Epithelial cell of esophagus (primary cell): Measurements from ENCODE around the gene NEU1.

Source experiments
- DNase-seq: peaks from one replicate; pipeline ENCODE4 v3.0.0; 2010; ENCODE audit warnings: low read depth
- H3K4me3 ChIP-seq: 2 replicates; pipeline ENCODE4 v1.5.1; 2011; ENCODE audit warnings: mild to moderate bottlenecking, low read length, control low read depth
- TF ChIP-seq, protein P1 (sequence below): IDR thresholded peaks from 2 replicates; pipeline ENCODE4 v1.5.1; 2011; ENCODE audit warnings: low read depth, mild to moderate bottlenecking, low read length, control low read depth, inconsistent platforms; ENCODE audit not compliant: insufficient read depth; ENCODE audit errors: missing control alignments

Gene NEU1

GRCh38 chr6:31877651-31878161 lies 15.1 kb upstream of the NEU1 start:
- H3K4me3 ChIP-seq, result no peak overlapping the region
- TF ChIP-seq, protein P1, sequence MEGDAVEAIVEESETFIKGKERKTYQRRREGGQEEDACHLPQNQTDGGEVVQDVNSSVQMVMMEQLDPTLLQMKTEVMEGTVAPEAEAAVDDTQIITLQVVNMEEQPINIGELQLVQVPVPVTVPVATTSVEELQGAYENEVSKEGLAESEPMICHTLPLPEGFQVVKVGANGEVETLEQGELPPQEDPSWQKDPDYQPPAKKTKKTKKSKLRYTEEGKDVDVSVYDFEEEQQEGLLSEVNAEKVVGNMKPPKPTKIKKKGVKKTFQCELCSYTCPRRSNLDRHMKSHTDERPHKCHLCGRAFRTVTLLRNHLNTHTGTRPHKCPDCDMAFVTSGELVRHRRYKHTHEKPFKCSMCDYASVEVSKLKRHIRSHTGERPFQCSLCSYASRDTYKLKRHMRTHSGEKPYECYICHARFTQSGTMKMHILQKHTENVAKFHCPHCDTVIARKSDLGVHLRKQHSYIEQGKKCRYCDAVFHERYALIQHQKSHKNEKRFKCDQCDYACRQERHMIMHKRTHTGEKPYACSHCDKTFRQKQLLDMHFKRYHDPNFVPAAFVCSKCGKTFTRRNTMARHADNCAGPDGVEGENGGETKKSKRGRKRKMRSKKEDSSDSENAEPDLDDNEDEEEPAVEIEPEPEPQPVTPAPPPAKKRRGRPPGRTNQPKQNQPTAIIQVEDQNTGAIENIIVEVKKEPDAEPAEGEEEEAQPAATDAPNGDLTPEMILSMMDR, result no peak
- no peak for DNase-seq

DNA sequence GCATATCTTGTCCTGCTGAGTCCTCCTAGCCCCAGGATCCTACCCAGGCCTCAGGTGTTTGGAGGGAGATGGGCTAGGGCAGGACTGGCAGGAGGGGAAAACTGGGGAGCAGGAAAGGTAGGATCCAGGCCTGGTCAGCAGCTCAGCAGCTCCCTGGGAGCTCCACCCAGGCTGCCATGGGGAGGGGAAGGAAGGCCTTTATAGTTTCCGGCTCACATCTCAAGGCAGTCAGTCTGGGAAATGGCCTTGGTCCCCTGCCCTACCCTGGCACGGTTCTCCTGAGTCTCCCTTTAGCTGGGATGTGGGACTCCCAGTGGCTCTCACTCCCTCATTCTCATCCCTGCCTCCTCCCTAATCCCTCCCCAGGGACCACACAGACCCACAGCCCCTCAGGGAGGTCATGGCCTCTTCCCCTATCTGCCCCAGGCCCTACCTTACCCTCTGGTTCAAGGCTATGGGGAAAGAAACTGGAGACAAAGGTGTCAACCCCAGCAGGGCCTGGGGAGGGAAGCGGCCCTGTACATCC lies 14.6 kb upstream of the NEU1 start:
- TF ChIP-seq, protein P1, result no peak
- H3K4me3 ChIP-seq, result no peak overlapping the region
- no peak for DNase-seq

DNA sequence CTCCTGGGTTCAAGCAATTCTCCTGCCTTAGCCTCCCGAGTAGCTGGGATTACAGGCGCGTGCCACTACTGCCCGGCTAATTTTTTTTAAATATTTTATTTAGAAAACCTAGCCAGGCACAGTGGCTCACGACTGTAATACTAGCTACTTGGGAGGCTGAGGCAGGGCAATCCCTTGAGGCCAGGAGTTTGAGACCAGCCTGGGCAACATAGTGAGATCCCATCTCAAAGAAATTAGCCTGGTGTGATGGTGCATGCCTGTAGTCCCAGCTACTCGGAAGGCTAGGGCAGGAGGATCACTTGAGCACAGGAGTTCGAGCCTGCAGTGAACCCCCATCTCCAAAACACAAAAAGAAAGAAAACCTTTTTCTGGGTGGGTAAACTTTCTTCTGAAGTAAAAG lies 13.7 kb upstream of the NEU1 start:
- DNase-seq, result no peak
- TF ChIP-seq, protein P1, result no peak
- no peak overlapping the region for H3K4me3 ChIP-seq

- TF ChIP-seq, protein P1, result no peak
- no peak overlapping the region for H3K4me3 ChIP-seq
- no peak for DNase-seq
Observed at GRCh38 chr6:31875877-31876276, 13.3 kb upstream of the NEU1 start.

DNA sequence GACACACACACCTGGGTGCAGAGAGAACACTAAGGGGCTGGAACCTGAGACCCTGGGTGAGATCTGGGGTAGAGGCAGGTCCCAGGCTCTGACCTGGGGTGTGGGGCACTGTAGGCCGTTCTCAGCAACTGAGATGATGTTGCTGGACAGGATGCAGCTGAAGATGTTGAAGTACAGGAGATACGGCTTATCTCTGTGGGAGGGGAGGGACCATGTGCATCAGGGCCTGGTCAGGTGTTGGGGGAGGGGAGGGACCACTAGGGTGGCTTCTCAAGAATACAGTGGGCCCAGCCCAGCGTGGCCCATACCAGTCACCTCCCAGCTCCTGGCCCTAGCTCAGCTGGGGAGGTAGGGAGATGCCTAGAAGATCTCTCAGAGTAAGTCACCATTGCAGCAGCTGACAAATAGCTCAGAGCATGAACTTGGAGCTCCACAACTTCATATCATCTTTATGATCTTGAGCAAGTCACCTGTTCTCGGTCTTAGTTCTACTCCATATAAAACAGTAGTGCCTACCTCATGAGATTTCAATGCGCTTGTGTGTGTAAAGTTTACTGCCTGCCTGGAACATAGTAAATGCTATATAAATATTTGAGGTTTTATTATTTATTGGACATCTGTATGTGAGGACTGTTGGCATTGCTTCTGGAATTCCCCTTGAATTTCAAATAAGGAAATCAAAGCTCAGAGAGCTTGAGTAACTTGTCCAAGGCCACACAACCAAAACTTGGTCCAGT lies 12.4 kb upstream of the NEU1 start:
- TF ChIP-seq, protein P1, result no peak
- DNase-seq, result no peak
- H3K4me3 ChIP-seq, result no peak overlapping the region

DNA sequence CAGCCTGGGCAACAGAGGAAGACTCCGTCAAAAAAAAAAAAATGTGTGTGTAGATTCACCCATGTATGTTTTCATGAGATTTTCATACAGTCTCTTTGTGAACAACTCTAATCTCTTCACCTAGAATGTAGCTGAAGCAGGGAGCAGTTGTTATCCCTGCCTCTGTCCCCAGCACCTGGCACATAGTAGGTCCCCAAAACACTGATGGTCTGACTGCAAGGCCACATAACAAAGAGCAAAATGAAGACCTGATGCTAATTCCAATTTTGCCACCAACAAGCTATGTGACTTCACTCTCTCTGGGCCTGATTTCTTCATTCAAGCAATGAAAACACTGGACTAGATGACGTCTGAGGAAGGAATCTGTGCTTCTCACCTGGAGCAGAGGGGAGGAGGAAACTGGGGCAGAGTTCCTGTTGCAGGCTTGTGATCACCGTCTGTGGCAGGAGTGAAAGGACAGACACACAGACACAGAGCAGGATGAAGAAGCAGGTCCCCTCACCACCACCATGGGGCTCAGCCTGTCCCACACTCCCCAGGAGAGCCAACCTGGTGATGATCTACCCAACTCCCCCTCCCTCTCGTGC lies 11.6 kb upstream of the NEU1 start:
- TF ChIP-seq, protein P1, result no peak

DNA sequence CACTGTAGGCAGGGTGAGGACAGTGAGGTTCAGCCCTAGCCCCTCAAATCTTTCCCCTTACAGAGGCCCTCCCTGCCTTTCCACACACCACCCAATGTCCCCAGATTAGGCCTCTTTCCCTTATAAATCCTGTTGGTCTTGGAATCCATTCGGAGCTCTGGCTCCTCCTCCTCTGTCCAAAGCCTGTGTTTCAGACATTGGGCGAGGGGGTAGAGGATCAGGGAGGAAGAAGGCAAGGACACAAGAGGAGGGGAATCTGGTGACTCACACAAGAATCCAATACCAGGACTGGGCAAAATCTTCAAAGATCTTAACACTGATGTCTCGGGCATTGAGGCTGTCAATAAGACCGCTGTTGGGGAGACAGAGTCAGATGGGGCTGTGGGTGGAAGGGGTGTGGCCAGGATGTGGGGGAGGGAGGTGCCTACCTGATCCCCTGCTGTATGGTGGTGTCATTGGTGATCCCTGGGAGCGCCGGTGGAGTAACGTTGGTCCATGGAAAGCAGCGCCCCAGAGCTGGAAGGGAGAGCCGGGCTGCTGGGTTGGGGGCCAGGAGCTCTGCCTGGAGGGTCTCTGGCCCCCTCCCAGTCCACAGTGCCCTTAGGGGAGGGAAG lies 8.5 kb upstream of the NEU1 start:
- no peak for DNase-seq
- TF ChIP-seq, protein P1, result no peak
- no peak overlapping the region for H3K4me3 ChIP-seq

More for the DNA sequence above, 11.6 kb upstream of the NEU1 start:
- DNase-seq, result peak; percentile 58
- H3K4me3 ChIP-seq, result no peak overlapping the region
